ENCODE results near the gene KCNQ1. TPM values are rescaled to one million over a fixed set of nuclear protein-coding genes. Genes with fewer than 3 reads are reported as not detected.

Gene KCNQ1
- total RNA-seq, 4 donors from 2014 or later = 0.89 to 2.2 (median 1.3) TPM

DNA sequence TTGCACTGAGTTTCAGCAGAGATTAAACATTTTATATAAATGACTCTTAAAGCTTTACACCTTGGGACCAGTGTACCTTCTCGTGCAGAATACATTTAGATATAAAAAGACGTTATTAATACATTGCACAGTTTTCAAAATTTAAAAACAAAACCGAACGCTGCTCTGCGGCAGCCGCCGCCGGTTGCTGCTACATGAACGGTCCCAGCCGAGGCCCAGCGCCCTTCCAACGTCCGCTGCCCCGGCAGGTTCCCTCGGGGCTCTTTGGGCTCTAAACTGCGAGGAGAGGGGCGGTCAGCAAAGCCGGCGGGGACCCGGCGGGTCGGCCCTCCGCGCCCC is 438.8 kb downstream of the KCNQ1 start:
- WGBS = 2% methylated on average over 14 of the region's 24 CpGs
- TF ChIP-seq POLR2AphosphoS5 (IDR thresholded peaks at IDR 0.05) = no peak
- TF ChIP-seq, protein P1, sequence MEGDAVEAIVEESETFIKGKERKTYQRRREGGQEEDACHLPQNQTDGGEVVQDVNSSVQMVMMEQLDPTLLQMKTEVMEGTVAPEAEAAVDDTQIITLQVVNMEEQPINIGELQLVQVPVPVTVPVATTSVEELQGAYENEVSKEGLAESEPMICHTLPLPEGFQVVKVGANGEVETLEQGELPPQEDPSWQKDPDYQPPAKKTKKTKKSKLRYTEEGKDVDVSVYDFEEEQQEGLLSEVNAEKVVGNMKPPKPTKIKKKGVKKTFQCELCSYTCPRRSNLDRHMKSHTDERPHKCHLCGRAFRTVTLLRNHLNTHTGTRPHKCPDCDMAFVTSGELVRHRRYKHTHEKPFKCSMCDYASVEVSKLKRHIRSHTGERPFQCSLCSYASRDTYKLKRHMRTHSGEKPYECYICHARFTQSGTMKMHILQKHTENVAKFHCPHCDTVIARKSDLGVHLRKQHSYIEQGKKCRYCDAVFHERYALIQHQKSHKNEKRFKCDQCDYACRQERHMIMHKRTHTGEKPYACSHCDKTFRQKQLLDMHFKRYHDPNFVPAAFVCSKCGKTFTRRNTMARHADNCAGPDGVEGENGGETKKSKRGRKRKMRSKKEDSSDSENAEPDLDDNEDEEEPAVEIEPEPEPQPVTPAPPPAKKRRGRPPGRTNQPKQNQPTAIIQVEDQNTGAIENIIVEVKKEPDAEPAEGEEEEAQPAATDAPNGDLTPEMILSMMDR (IDR thresholded peaks at IDR 0.05) = no peak
- TF ChIP-seq POLR2A (IDR thresholded peaks at IDR 0.05) = no peak
- TF ChIP-seq EP300 (IDR thresholded peaks at IDR 0.05) = no peak
- no peaks in the 10 kb centered on the region for H3K9me3 ChIP-seq
- H3K4me3 ChIP-seq = peak overlapping the region; percentile 75
- no peak for DNase-seq (ENCODE audit: low spot score in 2 of 2)
- H3K27ac ChIP-seq = peak overlapping the region; percentile 69
- peaks cover 41% of the 10 kb centered on the region for H3K4me1 ChIP-seq
- H3K36me3 ChIP-seq = no peaks in the 10 kb centered on the region
- no peaks in the 10 kb centered on the region for H3K27me3 ChIP-seq

GRCh38 chr11:2883979-2884815 is 439.4 kb downstream of the KCNQ1 start:
- H3K27ac ChIP-seq = peak overlapping the region; percentile 69
- no peaks in the 10 kb centered on the region for H3K27me3 ChIP-seq
- H3K4me1 ChIP-seq = peaks cover 41% of the 10 kb centered on the region
- peak overlapping the region; percentile 75 for H3K4me3 ChIP-seq
- peak in 1 of 2 donors; percentile 82 for DNase-seq (ENCODE audit: low spot score in 2 of 2)
- H3K9me3 ChIP-seq = no peaks in the 10 kb centered on the region
- WGBS = 0% methylated on average over 11 of the region's 119 CpGs
- TF ChIP-seq POLR2A (IDR thresholded peaks at IDR 0.05) (no peak), EP300 (IDR thresholded peaks at IDR 0.05) (no peak), POLR2AphosphoS5 (IDR thresholded peaks at IDR 0.05) (no peak)
- TF ChIP-seq, protein P1 (IDR thresholded peaks at IDR 0.05) = no peak
- no peaks in the 10 kb centered on the region for H3K36me3 ChIP-seq

DNA sequence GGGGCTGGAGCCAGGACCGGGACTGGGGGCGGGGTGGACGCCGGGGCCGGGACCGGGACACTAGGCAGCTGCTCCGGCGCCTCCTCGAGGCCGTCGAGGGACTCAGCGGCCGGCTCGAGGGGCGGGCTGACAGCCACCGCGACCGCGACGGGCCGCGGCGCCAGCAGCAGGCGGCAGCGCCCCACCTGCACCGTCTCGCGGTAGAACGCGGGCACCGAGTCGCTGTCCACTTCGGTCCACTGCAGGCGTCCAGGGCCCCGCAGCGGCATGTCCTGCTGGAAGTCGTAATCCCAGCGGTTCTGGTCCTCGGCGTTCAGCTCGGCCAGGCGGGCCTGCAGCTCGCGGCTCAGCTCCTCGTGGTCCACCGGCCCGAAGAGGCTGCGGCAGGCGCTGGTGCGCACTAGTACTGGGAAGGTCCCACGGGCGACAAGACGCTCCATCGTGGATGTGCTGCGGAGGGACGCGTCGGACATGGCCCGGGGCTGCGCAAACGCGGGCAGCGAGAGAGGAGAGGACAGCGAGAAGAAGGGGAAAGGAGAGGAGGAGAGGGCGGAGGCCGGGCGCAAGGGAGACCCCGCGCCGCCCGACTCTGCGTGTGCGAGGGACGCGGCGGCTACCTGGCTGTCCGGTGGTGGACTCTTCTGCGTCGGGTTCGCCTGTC is 440.3 kb downstream of the KCNQ1 start:
- H3K27me3 ChIP-seq = no peaks in the 10 kb centered on the region
- under 1% methylated on average over 57 of the region's 80 CpGs for WGBS
- peaks cover 41% of the 10 kb centered on the region for H3K4me1 ChIP-seq
- peak overlapping the region; percentile 75 for H3K4me3 ChIP-seq
- peak overlapping the region; percentile 67 for H3K27ac ChIP-seq
- no peak for TF ChIP-seq POLR2A (IDR thresholded peaks at IDR 0.05)
- no peak for TF ChIP-seq EP300 (IDR thresholded peaks at IDR 0.05)
- TF ChIP-seq, protein P1 (IDR thresholded peaks at IDR 0.05) = peak in 1 of 2 donors; percentile 32
- TF ChIP-seq POLR2AphosphoS5 (IDR thresholded peaks at IDR 0.05) = no peak
- peak in 1 of 2 donors; percentile 79 for DNase-seq (ENCODE audit: low spot score in 2 of 2)
- H3K36me3 ChIP-seq = no peaks in the 10 kb centered on the region
- no peaks in the 10 kb centered on the region for H3K9me3 ChIP-seq

- no peaks in the 10 kb centered on the region for H3K27me3 ChIP-seq
- H3K27ac ChIP-seq = peak within 1 kb of the TSS; percentile 69
- no peaks in the 10 kb centered on the region for H3K36me3 ChIP-seq
- DNase-seq (ENCODE audit: low spot score in 2 of 2) = peak; percentile 94
- peak within 1 kb of the TSS; percentile 75 for H3K4me3 ChIP-seq
- H3K9me3 ChIP-seq = no peaks in the 10 kb centered on the region
- peaks cover 42% of the 10 kb centered on the region for H3K4me1 ChIP-seq
- no CpG with 5 or more reads among the region's 61 CpGs for WGBS
- peak in 2 of 3 donors; percentile 34 to 85 for TF ChIP-seq POLR2AphosphoS5 (IDR thresholded peaks at IDR 0.05)
- TF ChIP-seq, protein P1 (IDR thresholded peaks at IDR 0.05) = no peak
- TF ChIP-seq POLR2A (IDR thresholded peaks at IDR 0.05) = peak; percentile 74 to 87
- TF ChIP-seq EP300 (IDR thresholded peaks at IDR 0.05) = no peak
These were observed 440.9 kb downstream of the KCNQ1 start, which contains the start of gene CDKN1C for GRCh38 chr11:2885678-2886081. TSS of gene CDKN1C (minus strand) at chr11:2885775. CDS start at chr11:2885456, 319 bp downstream.
